HCT116 (cell line): Measurements from ENCODE around the gene SLC5A1. TPM values are rescaled to one million over a fixed set of nuclear protein-coding genes. Genes with fewer than 3 reads are reported as not detected.

ENCODE experiments used
- ATAC-seq: fragments of 200-7000 bp; cut with Tn5 transposase; 2 replicates; pipeline ENCODE4 v1.9.1; 2020; ENCODE audit warnings: mild to moderate bottlenecking, moderate library complexity
- BruUV-seq: library from RNA; stranded (reverse); fragments of 400-500 nt; replicated peaks from 2 replicates; lab custom pipeline; 2021; lab: Mats Ljungman, UMichigan
- CTCF ChIA-PET: fragments of 300-600 bp; sonication (Branson Sonifier 250); formaldehyde crosslinking; loops from one replicate; lab custom pipeline; 2021; ENCODE audit warnings: antibody characterized with exemption; lab: Charles Lee
- POLR2A ChIA-PET: fragments of 300-600, 350-600 bp; sonication (Branson Sonifier 250); formaldehyde crosslinking; loops from one replicate; lab custom pipeline; 2021; ENCODE audit warnings: antibody characterized with exemption; lab: Charles Lee
- RAD21 ChIA-PET, 2 experiments: fragments of 300-600 bp; sonication (Branson Sonifier 250); formaldehyde crosslinking; loops; one replicate each; lab custom pipeline; 2023; ENCODE audit warnings: low total read pairs in 2 of 2; ENCODE audit not compliant: uncharacterized antibody in 2 of 2, unreplicated experiment in 2 of 2, low non-redundant PET in 1 of 2; lab: Charles Lee
- DNase-seq: peaks from one replicate; pipeline ENCODE4 v3.0.0-alpha.2; 2010; ENCODE audit warnings: low read depth, low spot score
- H2AFZ ChIP-seq: fragments of 200-600 bp; shearing (Covaris generic), sonication (generic); 2 replicates; pipeline ENCODE4 v1.6.1; 2017; ENCODE audit warnings: low read depth, mixed run types, mixed read lengths, antibody characterized with exemption, low read length; ENCODE audit not compliant: poor library complexity, severe bottlenecking
- H3K27ac ChIP-seq: 2 replicates; pipeline ENCODE4 v1.5.1; 2012; ENCODE audit warnings: low read depth, low read length
- H3K27me3 ChIP-seq: fragments of 200-600 bp; sonication (generic); 2 replicates; pipeline ENCODE4 v1.6.1; 2016; ENCODE audit warnings: mixed run types, low read length, mixed read lengths; ENCODE audit not compliant: insufficient read depth
- H3K36me3 ChIP-seq, 2 experiments: fragments of 200-500 bp in 1 of 2; fragments of 200-600 bp in 1 of 2; sonication (Bioruptor generic) in 1 of 2; sonication (generic) in 1 of 2; 2 replicates each; pipeline versions ENCODE4 v1.5.1 to v1.6.1; 2014 to 2016; ENCODE audit warnings: low read length in 2 of 2, inconsistent platforms in 1 of 2, mixed read lengths in 1 of 2, mixed run types in 1 of 2; ENCODE audit not compliant: insufficient read depth in 2 of 2, control insufficient read depth in 1 of 2
- H3K4me1 ChIP-seq, 2 experiments: fragments of 200-600 bp in 1 of 2; sonication (generic) in 1 of 2; 2 replicates each; pipeline versions ENCODE4 v1.5.1 to v1.6.1; 2012 to 2017; ENCODE audit warnings: low read length in 2 of 2, inconsistent platforms in 1 of 2, mild to moderate bottlenecking in 1 of 2, mixed read lengths in 1 of 2, mixed run types in 1 of 2, moderate library complexity in 1 of 2; ENCODE audit not compliant: insufficient read depth in 2 of 2, control insufficient read depth in 1 of 2
- H3K4me2 ChIP-seq: fragments of 200-600 bp; sonication (generic); 2 replicates; pipeline ENCODE4 v1.6.1; 2017; ENCODE audit warnings: mixed run types, low read length, mixed read lengths
- H3K4me3 ChIP-seq, 2 experiments: fragments of 200-600 bp in 1 of 2; sonication (generic) in 1 of 2; replicated peaks in 1 of 2; 2 replicates each; pipeline ENCODE4 v1.5.1; 2011 to 2016; ENCODE audit warnings: low read length in 2 of 2, control low read depth in 1 of 2, low read depth in 1 of 2, mild to moderate bottlenecking in 1 of 2, mixed read lengths in 1 of 2, mixed run types in 1 of 2
- H3K79me2 ChIP-seq: fragments of 200-600 bp; sonication (generic); 2 replicates; pipeline ENCODE4 v1.6.1; 2017; ENCODE audit warnings: mild to moderate bottlenecking, mixed run types, low read length, moderate library complexity, mixed read lengths; ENCODE audit not compliant: insufficient read depth
- H3K9ac ChIP-seq: fragments of 200-600 bp; sonication (generic); 2 replicates; pipeline ENCODE4 v1.6.1; 2016; ENCODE audit warnings: low read length, mixed read lengths
- H3K9me2 ChIP-seq: fragments of 200-600 bp; sonication (generic), shearing (Covaris generic); 2 replicates; pipeline ENCODE4 v1.6.1; 2017; ENCODE audit warnings: mixed run types, mild to moderate bottlenecking, moderate library complexity; ENCODE audit not compliant: insufficient read depth
- H3K9me3 ChIP-seq, 2 experiments: fragments of 200-500 bp in 1 of 2; fragments of 200-600 bp in 1 of 2; sonication (Bioruptor generic) in 1 of 2; sonication (generic) in 1 of 2; 2 replicates each; pipeline ENCODE4 v1.6.1; 2014 to 2017; ENCODE audit warnings: low read length in 2 of 2, mixed read lengths in 2 of 2, inconsistent platforms in 1 of 2, low read depth in 1 of 2, mild to moderate bottlenecking in 1 of 2, mixed run types in 1 of 2, moderate library complexity in 1 of 2; ENCODE audit not compliant: control insufficient read depth in 1 of 2, insufficient read depth in 1 of 2
- H4K20me1 ChIP-seq: fragments of 200-600 bp; sonication (generic), shearing (Covaris generic); 2 replicates; pipeline ENCODE4 v1.6.1; 2017; ENCODE audit warnings: mixed run types, mild to moderate bottlenecking, moderate library complexity; ENCODE audit not compliant: insufficient read depth
- CBX3 ChIP-seq: IDR thresholded peaks from 2 replicates; pipeline ENCODE4 v1.6.1; 2012; ENCODE audit warnings: low read depth
- CEBPB ChIP-seq: IDR thresholded peaks from 2 replicates; pipeline ENCODE4 v1.6.1; 2012; ENCODE audit warnings: low read depth
- CTCF ChIP-seq, 3 experiments: fragments of 200-600 bp in 1 of 3; sonication (generic) in 1 of 3; IDR thresholded peaks in 2 of 3; conservative IDR thresholded peaks in 1 of 3; 2 replicates each; pipeline ENCODE4 v1.5.1; 2012 to 2017; ENCODE audit warnings: low read depth in 2 of 3, low read length in 2 of 3, antibody characterized with exemption in 1 of 3, borderline replicate concordance in 1 of 3, control low read depth in 1 of 3, mild to moderate bottlenecking in 1 of 3, mixed read lengths in 1 of 3, mixed run types in 1 of 3, moderate library complexity in 1 of 3; ENCODE audit not compliant: insufficient read depth in 1 of 3
- ELF1 ChIP-seq: IDR thresholded peaks from 2 replicates; pipeline ENCODE4 v1.6.1; 2012; ENCODE audit warnings: low read depth, borderline replicate concordance
- EZH2 ChIP-seq: fragments of 200-600 bp; sonication (generic); IDR thresholded peaks from 2 replicates; pipeline ENCODE4 v1.6.1; 2017; ENCODE audit warnings: antibody characterized with exemption, mixed run types
- JUND ChIP-seq: IDR thresholded peaks from 2 replicates; pipeline ENCODE4 v1.6.1; 2012
- POLR2A ChIP-seq: IDR thresholded peaks from 2 replicates; pipeline ENCODE4 v1.7.0; 2011; ENCODE audit warnings: borderline replicate concordance; ENCODE audit not compliant: insufficient read depth, insufficient read length; ENCODE audit errors: extremely low read depth
- RAD21 ChIP-seq: IDR thresholded peaks from 2 replicates; pipeline ENCODE4 v1.6.1; 2012; ENCODE audit warnings: low read depth, mild to moderate bottlenecking
- REST ChIP-seq: IDR thresholded peaks from 2 replicates; pipeline ENCODE4 v1.6.1; 2012; ENCODE audit warnings: low read depth
- SIN3A ChIP-seq: IDR thresholded peaks from 2 replicates; pipeline ENCODE4 v1.6.1; 2012; ENCODE audit warnings: low read depth
- SRF ChIP-seq: IDR thresholded peaks from 2 replicates; pipeline ENCODE4 v1.6.1; 2012; ENCODE audit warnings: low read depth
- TCF7L2 ChIP-seq: IDR thresholded peaks from 2 replicates; pipeline ENCODE4 v1.7.0; 2011; ENCODE audit warnings: borderline replicate concordance, inconsistent platforms; ENCODE audit not compliant: insufficient read depth, insufficient read length; ENCODE audit errors: extremely low read depth
- YY1 ChIP-seq: IDR thresholded peaks from 2 replicates; pipeline ENCODE4 v1.6.1; 2011; ENCODE audit warnings: low read length, low read depth, moderate library complexity, mild to moderate bottlenecking; ENCODE audit not compliant: insufficient replicate concordance; ENCODE audit errors: extremely low read depth
- ZNF274 ChIP-seq: fragments of 200-500 bp; sonication (Bioruptor generic); IDR thresholded peaks from 2 replicates; pipeline ENCODE4 v1.6.1; 2014; ENCODE audit warnings: mild to moderate bottlenecking, low read depth, low read length, inconsistent platforms
- intact Hi-C: fragments of 100-400 bp; cut with micrococcal nuclease; formaldehyde crosslinking; loops from 2 replicates; pipeline ENCODE4 v1.10.0; 2022
- total RNA-seq: library from RNA; stranded (reverse); gene quantifications from one replicate; pipeline ENCODE4 v1.2.1, GENCODE V29; 2021; ENCODE audit not compliant: unreplicated experiment

Gene SLC5A1
- total RNA-seq, 1 experiment from 2014 or later: 0.32 TPM

- Histone ChIP-seq H3K4me3 (no peak overlapping the region), H3K9ac (no peak overlapping the region), H3K4me2 (peak overlapping the region; percentile 27; the same call in 1 of the 2 replicates), H4K20me1 (no peaks in the 10 kb centered on the region), H3K79me2 (no peaks in the 10 kb centered on the region), H3K4me1 (peaks cover 0 to 34% of the 10 kb centered on the region in 2 experiments; a peak in 2 of 4 replicates), H3K27ac (no peak overlapping the region), H3K9me3 (no peaks in the 10 kb centered on the region), H3K27me3 (no peaks in the 10 kb centered on the region), H2AFZ (no peak overlapping the region), H3K36me3 (no peaks in the 10 kb centered on the region), H3K9me2 (no peaks in the 10 kb centered on the region)
- BruUV-seq: no TSS peak
- TF ChIP-seq EZH2 (no peak), ZNF274 (no peak), CTCF (IDR thresholded peaks at IDR 0.05 in 2 of 3, conservative IDR thresholded peaks at IDR 0.05 in 1 of 3; ENCODE audit: borderline replicate concordance in 1 of 3, insufficient read depth in 1 of 3, low read depth in 2 of 3, low read length in 2 of 3) (no peak), CBX3 (no peak), SRF (no peak), JUND (no peak), REST (no peak), POLR2A (no peak), RAD21 (no peak), ELF1 (no peak), SIN3A (no peak), CEBPB (no peak), TCF7L2 (no peak), YY1 (no peak)
- DNase-seq (no peak), ATAC-seq (no peak)
- ChIA-PET CTCF (no interaction called here), POLR2A (no interaction called here), RAD21 (no interaction called here)
- intact Hi-C loops: no loop called here
Observed at GRCh38 chr22:32023251-32023827, 19.7 kb upstream of the SLC5A1 start.
